NOMO-1 (cell line): ENCODE data around the gene ENTPD1.

Experiments
- DNase-seq, 2 experiments: peaks; one replicate each; lab custom pipeline; 2025; ENCODE audit not compliant: unreplicated experiment in 2 of 2; lab: John Stamatoyannopoulos, UW

The ENTPD1 gene

GRCh38 chr10:95819620-95820329 is 63.8 kb downstream of the ENTPD1 start:
- peak in 1 of 2 experiments; percentile 33 for DNase-seq

- peak; percentile 22 to 79 for DNase-seq
These were observed 64.4 kb downstream of the ENTPD1 start for GRCh38 chr10:95820363-95820762.

GRCh38 chr10:95821720-95822119 is 65.8 kb downstream of the ENTPD1 start:
- DNase-seq, result peak; percentile 4 to 42

- no peak for DNase-seq
These were observed 74.1 kb downstream of the ENTPD1 start for GRCh38 chr10:95830044-95830443.

- DNase-seq, result no peak
These were observed 75.1 kb downstream of the ENTPD1 start for GRCh38 chr10:95831076-95831475.

GRCh38 chr10:95831515-95831914 is 75.6 kb downstream of the ENTPD1 start:
- DNase-seq, result no peak

GRCh38 chr10:95832216-95833041 is 76.5 kb downstream of the ENTPD1 start:
- no peak for DNase-seq

GRCh38 chr10:95833042-95833610 is 77.2 kb downstream of the ENTPD1 start:
- no peak for DNase-seq

- no peak for DNase-seq
These were observed 78.4 kb downstream of the ENTPD1 start for GRCh38 chr10:95834406-95834805.

GRCh38 chr10:95835149-95835860 is 79.3 kb downstream of the ENTPD1 start:
- no peak for DNase-seq

GRCh38 chr10:95835911-95836310 is 79.9 kb downstream of the ENTPD1 start:
- no peak for DNase-seq

GRCh38 chr10:95836610-95837355 is 80.8 kb downstream of the ENTPD1 start:
- no peak for DNase-seq

GRCh38 chr10:95837356-95837776 is 81.4 kb downstream of the ENTPD1 start:
- no peak for DNase-seq

- peak; percentile 83 to 90 for DNase-seq
These were observed 81.8 kb downstream of the ENTPD1 start for GRCh38 chr10:95837783-95838182.

- DNase-seq, result no peak
These were observed 84.2 kb downstream of the ENTPD1 start for GRCh38 chr10:95840121-95840520.

GRCh38 chr10:95840681-95841080 is 84.7 kb downstream of the ENTPD1 start:
- DNase-seq, result no peak

- peak; percentile 54 to 89 for DNase-seq
These were observed 85.9 kb downstream of the ENTPD1 start for GRCh38 chr10:95841661-95842498.

GRCh38 chr10:95845411-95845810 is 89.4 kb downstream of the ENTPD1 start:
- no peak for DNase-seq

- DNase-seq, result no peak
These were observed 91.0 kb downstream of the ENTPD1 start for GRCh38 chr10:95847007-95847406.
